Measurements from ENCODE around the gene PARP8. TPM values are rescaled to one million over a fixed set of nuclear protein-coding genes. Genes with fewer than 3 reads are reported as not detected.
"Not testable (repeated sequence)": the region's sequence is repeated elsewhere in the genome, so short reads cannot be mapped to it uniquely, and the experiment has no call there.

The PARP8 gene
- total RNA-seq, 1 donor from 2014 or later = 48.4 TPM

GRCh38 chr5:50807661-50808060 is 141.2 kb downstream of the PARP8 start:
- Histone ChIP-seq H3K9me3 (peaks cover 7% of the 10 kb centered on the region), H3K4me1 (no peaks in the 10 kb centered on the region), H3K27me3 (no peaks in the 10 kb centered on the region), H3K27ac (no peak overlapping the region), H3K4me3 (no peak overlapping the region), H3K36me3 (peaks cover 0 to 14% of the 10 kb centered on the region in 2 donors)
- intact Hi-C loops (cut with DNase I) = no loop called here
- no peak for TF ChIP-seq CTCF (IDR thresholded peaks at IDR 0.05)
- no peak for TF ChIP-seq POLR2AphosphoS5 (IDR thresholded peaks at IDR 0.05; ENCODE audit: insufficient read depth in 1 of 2, low read depth in 1 of 2)
- no peak for TF ChIP-seq POLR2A (IDR thresholded peaks at IDR 0.05)
- no peak for DNase-seq (ENCODE audit: extremely low spot score in 2 of 2)

GRCh38 chr5:50808406-50808805 is 142.0 kb downstream of the PARP8 start:
- DNase-seq (ENCODE audit: extremely low spot score in 2 of 2) = no peak
- no peak overlapping the region for H3K27ac ChIP-seq
- peaks cover 0 to 8% of the 10 kb centered on the region in 2 donors for H3K36me3 ChIP-seq
- no peak for TF ChIP-seq POLR2A (IDR thresholded peaks at IDR 0.05)
- TF ChIP-seq CTCF (IDR thresholded peaks at IDR 0.05) = no peak
- no peak for TF ChIP-seq POLR2AphosphoS5 (IDR thresholded peaks at IDR 0.05; ENCODE audit: insufficient read depth in 1 of 2, low read depth in 1 of 2)
- intact Hi-C loops (cut with DNase I) = no loop called here
- no peaks in the 10 kb centered on the region for H3K4me1 ChIP-seq
- H3K9me3 ChIP-seq = peaks cover under 1% of the 10 kb centered on the region
- no peak overlapping the region for H3K4me3 ChIP-seq
- H3K27me3 ChIP-seq = no peaks in the 10 kb centered on the region

- H3K4me3 ChIP-seq; H3K36me3 ChIP-seq; DNase-seq (ENCODE audit: extremely low spot score in 2 of 2); H3K27me3 ChIP-seq; H3K9me3 ChIP-seq; H3K4me1 ChIP-seq; H3K27ac ChIP-seq; intact Hi-C loops (cut with DNase I): not testable (repeated sequence)
These were observed 145.3 kb downstream of the PARP8 start for GRCh38 chr5:50811746-50812145.

- Histone ChIP-seq H3K9me3 (no peaks in the 10 kb centered on the region), H3K27ac (no peak overlapping the region), H3K4me1 (no peaks in the 10 kb centered on the region), H3K36me3 (no peaks in the 10 kb centered on the region), H3K4me3 (no peak overlapping the region), H3K27me3 (no peaks in the 10 kb centered on the region)
- no peak for TF ChIP-seq CTCF (IDR thresholded peaks at IDR 0.05)
- no peak for TF ChIP-seq POLR2A (IDR thresholded peaks at IDR 0.05)
- no peak for TF ChIP-seq POLR2AphosphoS5 (IDR thresholded peaks at IDR 0.05; ENCODE audit: insufficient read depth in 1 of 2, low read depth in 1 of 2)
- DNase-seq (ENCODE audit: extremely low spot score in 2 of 2) = no peak
- intact Hi-C loops (cut with DNase I) = no loop called here
These were observed 147.3 kb downstream of the PARP8 start for GRCh38 chr5:50813691-50814090.

- DNase-seq (ENCODE audit: extremely low spot score in 2 of 2) = no peak
- Histone ChIP-seq H3K4me1 (no peaks in the 10 kb centered on the region), H3K9me3 (no peaks in the 10 kb centered on the region), H3K27ac (no peak overlapping the region), H3K27me3 (no peaks in the 10 kb centered on the region), H3K4me3 (no peak overlapping the region), H3K36me3 (no peaks in the 10 kb centered on the region)
- TF ChIP-seq POLR2AphosphoS5 (IDR thresholded peaks at IDR 0.05; ENCODE audit: insufficient read depth in 1 of 2, low read depth in 1 of 2) (no peak), POLR2A (IDR thresholded peaks at IDR 0.05) (no peak), CTCF (IDR thresholded peaks at IDR 0.05) (no peak)
- intact Hi-C loops (cut with DNase I) = no loop called here
These were observed 148.1 kb downstream of the PARP8 start for GRCh38 chr5:50814556-50814955.

GRCh38 chr5:50822046-50822445 is 155.6 kb downstream of the PARP8 start:
- TF ChIP-seq POLR2AphosphoS5 (IDR thresholded peaks at IDR 0.05; ENCODE audit: insufficient read depth in 1 of 2, low read depth in 1 of 2) (no peak), CTCF (IDR thresholded peaks at IDR 0.05) (no peak), POLR2A (IDR thresholded peaks at IDR 0.05) (no peak)
- H3K4me3 ChIP-seq = no peak overlapping the region
- H3K36me3 ChIP-seq = peaks cover 0 to 21% of the 10 kb centered on the region in 2 donors
- DNase-seq (ENCODE audit: extremely low spot score in 2 of 2) = no peak
- no peak overlapping the region for H3K27ac ChIP-seq
- intact Hi-C loops (cut with DNase I) = no loop called here
- H3K9me3 ChIP-seq = no peaks in the 10 kb centered on the region
- H3K27me3 ChIP-seq = no peaks in the 10 kb centered on the region
- H3K4me1 ChIP-seq = no peaks in the 10 kb centered on the region
